Measurements from ENCODE around the gene TIGD7. TPM values are rescaled to one million over a fixed set of nuclear protein-coding genes. Genes with fewer than 3 reads are reported as not detected.

Gene TIGD7
- total RNA-seq, 1 experiment from 2014 or later = 9.4 TPM

Other genes with a start within 250 kb of the TIGD7 start
- 0.38 and 0.47 TPM in 2 replicates for gene IL32, start 239.8 kb downstream of the TIGD7 start, total RNA-seq (2014; rRNA removed; shearing (Covaris generic))
- 0.05 and 0.38 TPM in 2 replicates for gene ZSCAN10, start 206.1 kb downstream of the TIGD7 start, total RNA-seq (2014; rRNA removed; shearing (Covaris generic))
- gene ZNF205, start 192.8 kb downstream of the TIGD7 start, total RNA-seq (2014; rRNA removed; shearing (Covaris generic)) = 12.0 and 13.5 TPM in 2 replicates
- 4.5 and 5.0 TPM in 2 replicates for gene ZNF213, start 170.4 kb downstream of the TIGD7 start, total RNA-seq (2014; rRNA removed; shearing (Covaris generic))
- 0.58 and 0.67 TPM in 2 replicates for gene OR1F1, start 117.2 kb downstream of the TIGD7 start, total RNA-seq (2014; rRNA removed; shearing (Covaris generic))
- gene ZNF200, start 70.3 kb downstream of the TIGD7 start, total RNA-seq (2014; rRNA removed; shearing (Covaris generic)) = 11.9 and 14.5 TPM in 2 replicates
- gene MEFV, start 48.8 kb downstream of the TIGD7 start, total RNA-seq (2014; rRNA removed; shearing (Covaris generic)) = 0.17 TPM in 1 of 2 replicates, not detected in the other
- 59.5 and 60.9 TPM in 2 replicates for gene ZNF263, start 21.9 kb downstream of the TIGD7 start, total RNA-seq (2014; rRNA removed; shearing (Covaris generic))
- gene ZNF75A, start 67 bp upstream of the TIGD7 start, total RNA-seq (2014; rRNA removed; shearing (Covaris generic)) = 18.1 and 24.9 TPM in 2 replicates
- not detected in 2 replicates for gene OR2C1, start 50.5 kb upstream of the TIGD7 start, total RNA-seq (2014; rRNA removed; shearing (Covaris generic))
- gene ZSCAN32, start 95.6 kb upstream of the TIGD7 start, total RNA-seq (2014; rRNA removed; shearing (Covaris generic)) = 14.3 and 19.5 TPM in 2 replicates
- 19.4 and 21.6 TPM in 2 replicates for gene ZNF174, start 95.8 kb upstream of the TIGD7 start, total RNA-seq (2014; rRNA removed; shearing (Covaris generic))
- gene ZNF597, start 138.1 kb upstream of the TIGD7 start, total RNA-seq (2014; rRNA removed; shearing (Covaris generic)) = 4.4 and 5.6 TPM in 2 replicates
- 16.7 and 18.9 TPM in 2 replicates for gene NAA60, start 138.2 kb upstream of the TIGD7 start, total RNA-seq (2014; rRNA removed; shearing (Covaris generic))
- gene C16orf90, start 190.1 kb upstream of the TIGD7 start, total RNA-seq (2014; rRNA removed; shearing (Covaris generic)) = not detected in 2 replicates
- gene CLUAP1, start 195.6 kb upstream of the TIGD7 start, total RNA-seq (2014; rRNA removed; shearing (Covaris generic)) = 25.1 and 31.9 TPM in 2 replicates